ENCODE data around the gene BCL6B. TPM values are rescaled to one million over a fixed set of nuclear protein-coding genes. Genes with fewer than 3 reads are reported as not detected.

BCL6B gene
- total RNA-seq, 6 experiments from 2014 or later, result not detected

DNA sequence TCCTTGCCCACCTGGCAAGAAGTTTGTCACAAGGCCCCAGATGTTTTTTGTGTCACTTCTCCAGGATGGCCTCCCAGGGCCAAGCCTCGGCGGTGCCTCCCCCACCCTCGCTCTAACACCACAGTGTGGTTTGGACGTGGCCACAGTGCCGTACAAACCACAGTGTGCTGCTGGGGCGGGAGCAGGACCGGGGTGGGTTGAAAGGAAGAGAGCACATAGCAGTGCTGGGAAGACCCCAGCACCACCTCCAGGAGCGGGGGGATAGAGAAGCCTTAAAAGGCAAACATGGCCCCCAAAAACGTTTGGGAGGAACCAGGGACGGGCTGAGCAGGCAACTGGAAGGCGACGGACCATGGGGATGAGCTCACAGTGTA lies 5.0 kb upstream of the BCL6B start:
- H3K4me3 Mint-ChIP-seq, result no peak overlapping the region
- H3K4me1 Mint-ChIP-seq (ENCODE audit: low read depth), result peaks cover 42% of the 10 kb centered on the region
- peaks cover 18% of the 10 kb centered on the region for H3K36me3 Mint-ChIP-seq (ENCODE audit: low read depth)
- peaks cover 7% of the 10 kb centered on the region; the same call in 1 of the 2 replicates for H3K9me3 Mint-ChIP-seq
- TF ChIP-seq, protein P1, sequence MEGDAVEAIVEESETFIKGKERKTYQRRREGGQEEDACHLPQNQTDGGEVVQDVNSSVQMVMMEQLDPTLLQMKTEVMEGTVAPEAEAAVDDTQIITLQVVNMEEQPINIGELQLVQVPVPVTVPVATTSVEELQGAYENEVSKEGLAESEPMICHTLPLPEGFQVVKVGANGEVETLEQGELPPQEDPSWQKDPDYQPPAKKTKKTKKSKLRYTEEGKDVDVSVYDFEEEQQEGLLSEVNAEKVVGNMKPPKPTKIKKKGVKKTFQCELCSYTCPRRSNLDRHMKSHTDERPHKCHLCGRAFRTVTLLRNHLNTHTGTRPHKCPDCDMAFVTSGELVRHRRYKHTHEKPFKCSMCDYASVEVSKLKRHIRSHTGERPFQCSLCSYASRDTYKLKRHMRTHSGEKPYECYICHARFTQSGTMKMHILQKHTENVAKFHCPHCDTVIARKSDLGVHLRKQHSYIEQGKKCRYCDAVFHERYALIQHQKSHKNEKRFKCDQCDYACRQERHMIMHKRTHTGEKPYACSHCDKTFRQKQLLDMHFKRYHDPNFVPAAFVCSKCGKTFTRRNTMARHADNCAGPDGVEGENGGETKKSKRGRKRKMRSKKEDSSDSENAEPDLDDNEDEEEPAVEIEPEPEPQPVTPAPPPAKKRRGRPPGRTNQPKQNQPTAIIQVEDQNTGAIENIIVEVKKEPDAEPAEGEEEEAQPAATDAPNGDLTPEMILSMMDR (IDR thresholded peaks at IDR 0.05), result no peak
- DNase-seq, result no peak
- H3K27me3 Mint-ChIP-seq (ENCODE audit: insufficient read depth), result peaks cover 2% of the 10 kb centered on the region
- no peak overlapping the region; the same call in 1 of the 2 replicates for H3K27ac Mint-ChIP-seq

DNA sequence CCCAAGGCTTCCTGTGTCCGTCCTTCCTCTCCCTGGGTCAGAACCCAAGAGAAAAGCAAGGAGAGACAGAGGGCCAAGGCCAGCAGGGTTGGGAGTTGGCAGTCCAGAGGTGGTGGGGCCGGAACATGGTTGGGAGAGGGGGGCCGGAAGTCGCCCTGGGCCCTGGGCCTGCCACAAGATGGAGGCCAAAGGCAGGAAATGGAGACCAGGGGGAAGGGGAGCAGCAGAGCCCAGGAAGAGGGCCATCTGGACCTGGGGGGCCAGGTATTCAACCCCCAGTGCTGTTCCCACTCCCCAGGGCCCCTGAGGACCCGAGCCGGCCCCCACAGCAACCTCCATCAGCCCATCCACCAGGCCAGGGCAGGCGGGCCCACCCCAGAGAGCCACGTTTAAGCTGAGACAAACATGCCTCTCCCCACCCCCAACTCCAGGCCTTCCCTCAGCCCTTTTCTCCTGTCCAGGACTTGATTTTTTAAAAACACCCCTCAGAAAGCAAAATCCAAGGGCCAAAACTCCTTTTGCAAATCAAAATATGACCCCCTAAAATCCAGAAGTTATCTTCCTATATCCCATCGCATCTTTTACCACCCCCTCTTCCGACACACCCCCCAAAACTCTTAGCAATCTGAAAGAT lies 4.4 kb upstream of the BCL6B start:
- H3K27ac Mint-ChIP-seq, result no peak overlapping the region
- peaks cover 7% of the 10 kb centered on the region for H3K27me3 Mint-ChIP-seq (ENCODE audit: insufficient read depth)
- peaks cover 36% of the 10 kb centered on the region for H3K4me1 Mint-ChIP-seq (ENCODE audit: low read depth)
- TF ChIP-seq, protein P1 (IDR thresholded peaks at IDR 0.05), result no peak
- peaks cover 7% of the 10 kb centered on the region; the same call in 1 of the 2 replicates for H3K9me3 Mint-ChIP-seq
- H3K36me3 Mint-ChIP-seq (ENCODE audit: low read depth), result peaks cover 11% of the 10 kb centered on the region
- no peak for DNase-seq
- no peak overlapping the region for H3K4me3 Mint-ChIP-seq

DNA sequence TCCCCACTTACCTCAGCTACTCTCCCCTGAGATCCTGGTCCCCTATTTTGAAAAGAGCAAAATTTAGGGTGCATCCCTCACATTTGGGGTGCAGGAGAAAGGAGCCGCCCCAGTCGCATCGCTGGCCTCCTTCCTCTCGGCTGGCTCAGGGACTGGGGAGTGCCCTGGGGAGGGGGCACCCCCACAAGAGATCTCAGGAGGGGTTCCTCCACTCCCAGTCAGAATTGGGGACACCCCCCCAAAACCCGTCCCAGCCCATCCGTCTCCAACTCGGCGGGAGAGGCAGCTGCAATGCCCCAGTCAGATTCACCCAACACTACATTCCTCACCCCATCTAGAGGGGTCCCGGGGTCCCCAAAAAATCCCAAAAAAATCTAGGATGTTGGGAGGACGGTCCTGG lies 3.5 kb upstream of the BCL6B start:
- H3K4me1 Mint-ChIP-seq (ENCODE audit: low read depth), result peaks cover 27% of the 10 kb centered on the region
- TF ChIP-seq, protein P1 (IDR thresholded peaks at IDR 0.05), result no peak

DNA sequence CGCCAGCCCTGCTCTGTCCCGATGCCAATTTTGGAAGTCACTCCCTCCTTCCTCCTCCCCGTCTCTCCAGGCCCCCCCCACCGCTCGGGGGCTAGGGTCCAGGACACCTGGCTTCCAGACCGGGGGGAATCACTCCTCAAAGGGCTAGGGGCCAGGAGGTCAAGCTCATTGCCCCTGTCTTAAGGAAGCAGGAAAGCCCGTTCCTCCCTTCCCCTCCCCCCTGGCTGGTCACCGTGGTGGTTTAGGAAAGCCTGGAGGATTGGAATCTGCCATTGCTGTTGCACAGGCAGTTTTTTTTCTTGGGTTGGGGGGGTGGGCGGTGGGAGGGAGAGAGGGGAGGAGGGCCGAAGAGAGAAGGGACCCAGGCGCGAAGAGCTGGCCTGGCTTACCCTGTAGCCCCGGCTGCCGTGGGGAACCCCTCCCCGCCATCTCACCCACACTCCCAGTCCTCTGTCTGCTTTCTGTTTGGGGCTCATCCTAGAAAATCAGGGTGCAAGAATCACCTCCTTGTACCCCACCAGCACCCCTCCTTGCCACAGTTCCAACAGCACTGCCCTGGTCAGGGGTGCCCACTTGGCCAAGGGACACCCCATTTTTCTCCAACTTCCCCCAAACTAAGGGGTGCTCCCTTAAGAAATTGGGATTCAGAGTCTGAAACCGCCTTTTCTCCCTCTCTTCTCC lies 2.9 kb upstream of the BCL6B start:
- Mint-ChIP-seq H3K4me3 (peak overlapping the region; percentile 74), H3K27ac (peak overlapping the region; percentile 71), H3K36me3 (ENCODE audit: low read depth) (no peaks in the 10 kb centered on the region), H3K4me1 (ENCODE audit: low read depth) (peaks cover 25% of the 10 kb centered on the region), H3K27me3 (ENCODE audit: insufficient read depth) (peaks cover 7% of the 10 kb centered on the region), H3K9me3 (no peaks in the 10 kb centered on the region)
- DNase-seq, result no peak
- TF ChIP-seq, protein P1 (IDR thresholded peaks at IDR 0.05), result no peak

More for the DNA sequence above, 3.5 kb upstream of the BCL6B start:
- Mint-ChIP-seq H3K4me3 (peak overlapping the region; percentile 74; the same call in 1 of the 2 replicates), H3K9me3 (peaks cover 2% of the 10 kb centered on the region; the same call in 1 of the 2 replicates), H3K36me3 (ENCODE audit: low read depth) (peaks cover 2% of the 10 kb centered on the region), H3K27ac (peak overlapping the region; percentile 61), H3K27me3 (ENCODE audit: insufficient read depth) (peaks cover 7% of the 10 kb centered on the region)
- DNase-seq, result no peak

DNA sequence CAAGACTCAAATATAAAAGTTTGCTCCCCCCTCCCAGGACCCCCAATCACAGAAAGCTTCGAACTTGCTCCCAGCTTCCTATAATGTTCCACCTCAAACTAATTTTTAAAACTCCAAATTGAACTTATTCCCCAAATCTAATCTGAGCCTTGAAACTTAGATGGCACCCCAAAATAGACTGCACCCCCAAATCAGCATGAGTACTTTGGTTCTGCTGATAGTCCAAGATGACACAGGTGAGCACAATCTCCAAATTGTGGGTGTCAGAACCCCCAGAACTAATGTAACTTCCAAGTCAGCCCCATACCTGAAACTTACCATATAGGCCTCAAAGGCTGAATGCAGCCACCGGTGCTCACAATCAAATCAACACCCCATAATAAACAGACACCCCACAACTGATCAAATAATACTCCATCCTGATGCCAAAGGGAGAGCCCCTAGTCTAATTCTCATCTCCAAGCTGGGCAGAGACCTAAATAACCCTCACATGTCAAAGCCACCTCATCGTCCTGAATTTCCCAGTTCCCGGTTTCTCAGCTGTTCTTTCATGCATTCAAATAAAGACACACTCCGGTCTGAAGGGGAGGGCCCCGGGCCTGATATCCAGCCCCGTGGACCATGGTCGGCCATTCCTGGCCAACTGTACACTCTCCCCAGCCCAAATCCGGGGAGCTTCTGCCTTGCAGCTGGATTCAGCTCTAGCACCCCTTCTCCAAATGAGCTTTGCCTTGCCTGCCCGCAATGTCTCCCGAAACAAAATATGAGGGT lies 1.8 kb upstream of the BCL6B start:
- TF ChIP-seq, protein P1 (IDR thresholded peaks at IDR 0.05), result no peak
- H3K4me3 Mint-ChIP-seq, result peak overlapping the region; percentile 53; the same call in 1 of the 2 replicates
- no peaks in the 10 kb centered on the region for H3K36me3 Mint-ChIP-seq (ENCODE audit: low read depth)
- H3K4me1 Mint-ChIP-seq (ENCODE audit: low read depth), result peaks cover 14% of the 10 kb centered on the region
- DNase-seq, result no peak
- H3K27ac Mint-ChIP-seq, result no peak overlapping the region
- peaks cover 7% of the 10 kb centered on the region for H3K27me3 Mint-ChIP-seq (ENCODE audit: insufficient read depth)
- H3K9me3 Mint-ChIP-seq, result no peaks in the 10 kb centered on the region

Data from HFFc6 (cell line).